ENCODE measurements around the gene TMEM147. TPM values are rescaled to one million over a fixed set of nuclear protein-coding genes. Genes with fewer than 3 reads are reported as not detected.

Gene TMEM147
- total RNA-seq, 1 experiment from 2014 or later = 225 TPM

- peaks cover under 1% of the 10 kb centered on the region; the same call in 1 of the 2 replicates for H3K36me3 ChIP-seq (replicated peaks; ENCODE audit: control insufficient read depth, insufficient read depth, low read length)
- H3K4me3 ChIP-seq (ENCODE audit: insufficient read depth, low read depth, low read length) = no peak overlapping the region
- H3K27me3 ChIP-seq (ENCODE audit: control insufficient read depth, insufficient read depth, low read length) = peaks cover 4% of the 10 kb centered on the region
- DNase-seq = peak; percentile 38
These were observed 32.4 kb upstream of the TMEM147 start for GRCh38 chr19:35512831-35513627.

DNA sequence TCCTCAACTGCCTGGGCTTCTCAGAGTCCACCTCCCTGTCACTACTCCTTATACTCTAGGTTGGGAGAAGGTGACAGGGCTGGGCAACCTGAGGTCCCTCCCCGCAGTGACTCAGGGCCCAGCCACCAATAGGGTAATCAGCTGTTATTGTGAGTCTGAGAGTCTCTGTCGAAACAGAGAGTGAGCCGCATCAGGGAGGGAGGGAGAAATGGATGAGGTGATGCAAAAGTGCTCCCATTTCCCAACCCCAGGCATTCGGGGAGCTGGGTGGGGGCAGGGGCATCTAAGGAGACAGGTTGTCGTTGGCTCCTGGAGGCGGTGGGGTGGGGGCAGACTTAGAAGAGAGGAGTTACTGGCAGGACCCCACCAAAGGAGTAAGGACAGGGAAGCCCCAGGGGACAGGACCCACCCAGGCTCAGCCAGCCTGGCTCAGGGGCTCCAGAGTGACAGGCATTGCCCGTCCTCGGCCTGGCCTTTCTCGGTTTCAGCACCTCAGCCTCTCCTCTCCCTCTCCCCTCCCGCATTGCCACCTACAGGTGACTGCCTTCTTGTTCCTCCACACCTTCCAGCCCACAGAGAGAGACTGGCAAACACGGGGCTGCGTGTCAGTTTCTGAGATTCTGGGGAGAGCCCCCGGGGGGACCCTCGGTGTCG, 31.7 kb upstream of the TMEM147 start, which contains the start of gene DMKN:
TSS of gene DMKN (minus strand) at position 22 of the 654 bp plus-strand sequence. CDS start 174 bp downstream, outside the sequence.
- no peaks in the 10 kb centered on the region for H3K36me3 ChIP-seq (replicated peaks; ENCODE audit: control insufficient read depth, insufficient read depth, low read length)
- peak; percentile 85 for DNase-seq
- H3K4me3 ChIP-seq (ENCODE audit: insufficient read depth, low read depth, low read length) = peak within 1 kb of the TSS; percentile 41
- H3K27me3 ChIP-seq (ENCODE audit: control insufficient read depth, insufficient read depth, low read length) = peaks cover 4% of the 10 kb centered on the region

DNA sequence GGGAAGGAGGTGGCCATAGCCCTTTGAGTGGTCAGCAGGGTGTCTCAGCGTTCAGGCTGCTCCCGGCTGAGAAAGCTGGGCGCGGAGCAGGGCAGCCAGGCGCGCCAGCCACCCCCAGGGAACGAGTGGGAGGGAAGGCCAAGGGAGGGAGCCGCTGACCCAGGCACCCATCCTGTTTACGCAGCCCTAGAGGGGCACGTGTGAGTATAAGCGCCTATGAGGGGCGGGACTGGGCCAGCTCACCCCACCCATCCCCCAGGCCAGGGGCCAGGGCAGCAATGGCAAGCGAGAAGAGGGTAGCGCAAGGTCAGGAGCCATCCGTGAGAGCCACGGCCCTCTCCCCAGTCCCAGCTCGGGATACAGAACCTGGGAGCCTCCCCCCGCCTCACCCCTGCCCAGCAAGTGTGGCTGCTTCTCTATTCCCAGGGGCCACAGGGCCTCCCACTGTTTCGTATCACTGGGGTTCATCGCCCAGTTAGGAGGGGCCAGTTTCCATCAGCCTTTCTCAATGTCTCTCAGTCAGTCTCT, 31.1 kb upstream of the TMEM147 start:
- DNase-seq = peak; percentile 87
- Histone ChIP-seq H3K36me3 (replicated peaks; ENCODE audit: control insufficient read depth, insufficient read depth, low read length) (no peaks in the 10 kb centered on the region), H3K27me3 (ENCODE audit: control insufficient read depth, insufficient read depth, low read length) (peaks cover 4% of the 10 kb centered on the region), H3K4me3 (ENCODE audit: insufficient read depth, low read depth, low read length) (peak overlapping the region; percentile 41)

DNA sequence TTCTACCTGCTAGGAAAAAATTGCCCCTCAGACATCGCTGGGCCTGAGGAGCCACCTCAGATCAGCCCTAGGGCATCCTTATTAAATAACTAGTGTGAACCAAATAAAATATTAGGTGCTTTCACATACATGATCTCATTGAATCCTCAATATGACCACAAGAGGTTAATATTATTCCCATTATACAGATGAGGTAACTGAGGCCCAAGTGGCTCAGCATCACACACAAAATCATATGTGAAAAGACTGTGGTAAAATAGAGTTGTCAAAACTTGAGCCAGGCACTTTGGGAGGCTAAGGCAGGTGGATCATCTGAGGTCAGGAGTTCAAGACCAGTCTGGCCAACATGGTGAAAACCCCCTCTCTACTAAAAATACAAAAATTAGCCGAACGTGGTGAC, 29.1 kb upstream of the TMEM147 start:
- H3K4me3 ChIP-seq (ENCODE audit: insufficient read depth, low read depth, low read length) = no peak overlapping the region
- H3K36me3 ChIP-seq (replicated peaks; ENCODE audit: control insufficient read depth, insufficient read depth, low read length) = no peaks in the 10 kb centered on the region
- DNase-seq = no peak

DNA sequence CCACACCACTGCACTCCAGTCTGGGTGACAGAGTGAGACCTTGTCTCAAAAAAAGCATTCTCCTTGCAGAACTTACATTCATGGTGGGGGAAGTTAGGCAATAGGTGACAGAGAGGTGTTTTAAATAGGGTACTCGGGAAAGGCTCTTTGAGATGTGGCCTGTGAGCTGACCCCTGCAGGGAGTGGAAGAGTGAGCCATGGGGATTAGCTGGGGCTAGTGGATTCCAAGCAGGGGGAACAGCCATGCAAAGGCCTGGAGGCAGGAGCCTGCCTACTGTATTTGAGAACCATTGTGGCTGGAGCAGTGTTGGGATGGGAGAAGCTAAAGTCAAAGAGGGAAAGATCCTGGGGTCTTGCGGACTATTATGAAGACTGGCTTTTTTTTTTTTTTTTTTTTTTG, 28.1 kb upstream of the TMEM147 start:
- no peak for DNase-seq
- Histone ChIP-seq H3K36me3 (replicated peaks; ENCODE audit: control insufficient read depth, insufficient read depth, low read length) (no peaks in the 10 kb centered on the region), H3K4me3 (ENCODE audit: insufficient read depth, low read depth, low read length) (no peak overlapping the region), H3K27me3 (ENCODE audit: control insufficient read depth, insufficient read depth, low read length) (peaks cover 4% of the 10 kb centered on the region)

More for the DNA sequence above, 29.1 kb upstream of the TMEM147 start:
- peaks cover 4% of the 10 kb centered on the region for H3K27me3 ChIP-seq (ENCODE audit: control insufficient read depth, insufficient read depth, low read length)

GRCh38 chr19:35518313-35518712, 27.1 kb upstream of the TMEM147 start:
- H3K36me3 ChIP-seq (replicated peaks; ENCODE audit: control insufficient read depth, insufficient read depth, low read length) = no peaks in the 10 kb centered on the region
- DNase-seq = no peak
- H3K27me3 ChIP-seq (ENCODE audit: control insufficient read depth, insufficient read depth, low read length) = peaks cover 2% of the 10 kb centered on the region; the same call in 1 of the 2 replicates
- H3K4me3 ChIP-seq (ENCODE audit: insufficient read depth, low read depth, low read length) = no peak overlapping the region

DNA sequence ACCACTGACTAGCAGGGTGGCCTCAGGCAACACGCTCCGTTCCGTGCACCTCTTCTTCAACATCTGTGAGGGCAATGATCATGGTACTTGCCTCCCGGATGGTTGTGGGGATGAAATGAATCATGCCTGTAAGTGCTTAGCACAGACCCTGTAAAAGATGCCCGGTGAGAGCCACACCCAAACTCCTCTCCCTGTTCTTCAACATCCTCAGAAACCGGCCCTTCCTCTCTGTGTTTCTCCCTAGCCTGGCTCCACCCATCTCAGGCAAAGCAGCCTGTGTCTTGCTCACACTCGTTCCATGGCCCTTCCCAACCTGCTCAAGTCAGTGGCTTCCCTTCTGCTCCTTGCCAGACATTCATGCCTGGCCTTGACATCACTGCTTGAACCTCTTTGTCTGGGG, 26.1 kb upstream of the TMEM147 start:
- Histone ChIP-seq H3K36me3 (replicated peaks; ENCODE audit: control insufficient read depth, insufficient read depth, low read length) (no peaks in the 10 kb centered on the region), H3K4me3 (ENCODE audit: insufficient read depth, low read depth, low read length) (no peak overlapping the region), H3K27me3 (ENCODE audit: control insufficient read depth, insufficient read depth, low read length) (peaks cover 2% of the 10 kb centered on the region; the same call in 1 of the 2 replicates)
- no peak for DNase-seq

DNA sequence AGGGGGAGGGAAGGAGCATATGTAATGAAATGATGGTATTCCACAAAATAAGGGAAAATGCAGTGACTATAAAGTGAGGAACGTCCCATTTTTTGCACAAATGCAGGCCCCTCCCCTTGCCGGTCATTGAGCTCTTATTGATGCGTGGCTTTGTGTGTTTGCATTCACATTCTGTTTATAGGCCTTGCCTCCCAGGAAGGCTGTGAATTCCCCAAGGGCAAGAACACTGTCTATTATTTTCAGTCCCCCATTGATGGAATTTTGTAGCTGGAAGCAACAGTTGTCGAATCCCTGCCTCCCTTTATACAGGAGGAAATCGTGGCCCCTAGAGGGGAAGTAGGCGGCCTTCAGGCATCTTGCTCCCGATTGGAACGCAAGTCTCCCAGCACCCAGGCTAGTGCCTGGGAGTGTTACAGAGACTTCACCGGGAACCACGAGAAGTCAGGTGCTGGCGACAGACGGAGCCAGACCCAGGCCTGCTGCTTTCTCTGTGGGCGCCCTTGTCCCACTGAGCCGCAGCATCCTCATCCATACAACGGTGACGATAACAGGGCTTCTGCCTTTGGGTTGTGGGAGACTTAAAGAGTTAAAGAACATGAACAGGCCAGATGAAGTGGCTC, 24.2 kb upstream of the TMEM147 start:
- H3K4me3 ChIP-seq (ENCODE audit: insufficient read depth, low read depth, low read length) = no peak overlapping the region
- H3K36me3 ChIP-seq (replicated peaks; ENCODE audit: control insufficient read depth, insufficient read depth, low read length) = no peaks in the 10 kb centered on the region
- peak; percentile 66 for DNase-seq
- peaks cover 4% of the 10 kb centered on the region; the same call in 1 of the 2 replicates for H3K27me3 ChIP-seq (ENCODE audit: control insufficient read depth, insufficient read depth, low read length)

DNA sequence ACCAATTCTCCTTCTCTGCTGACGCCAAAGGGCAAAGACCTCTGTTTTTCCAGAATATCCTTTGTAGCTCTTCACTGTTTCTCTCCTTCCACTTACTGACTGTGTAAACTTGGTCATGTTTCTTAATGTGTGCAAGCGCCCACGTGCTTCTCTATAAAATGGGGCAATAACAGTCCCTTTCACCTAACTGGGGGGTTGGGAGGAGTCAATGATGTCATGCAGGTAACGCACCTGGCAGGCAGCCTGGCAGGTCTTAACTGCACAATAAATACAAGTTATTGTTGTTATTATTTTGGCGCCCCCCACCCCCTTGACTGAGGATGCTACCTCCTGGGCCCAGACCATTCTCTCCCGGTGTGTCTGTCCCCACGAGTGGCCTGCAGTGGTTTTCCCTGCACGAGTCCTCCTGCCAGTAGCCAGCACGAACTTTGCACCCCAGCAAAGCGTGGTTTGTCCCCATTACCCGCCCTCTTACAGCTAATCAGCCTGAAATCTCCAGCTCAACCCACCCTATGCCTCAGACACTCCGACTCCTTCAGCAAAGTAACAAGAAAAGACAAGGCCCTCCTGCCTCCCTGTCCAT, 22.6 kb upstream of the TMEM147 start:
- Histone ChIP-seq H3K4me3 (ENCODE audit: insufficient read depth, low read depth, low read length) (no peak overlapping the region), H3K27me3 (ENCODE audit: control insufficient read depth, insufficient read depth, low read length) (peaks cover 4% of the 10 kb centered on the region; the same call in 1 of the 2 replicates), H3K36me3 (replicated peaks; ENCODE audit: control insufficient read depth, insufficient read depth, low read length) (no peaks in the 10 kb centered on the region)
- DNase-seq = no peak

DNA sequence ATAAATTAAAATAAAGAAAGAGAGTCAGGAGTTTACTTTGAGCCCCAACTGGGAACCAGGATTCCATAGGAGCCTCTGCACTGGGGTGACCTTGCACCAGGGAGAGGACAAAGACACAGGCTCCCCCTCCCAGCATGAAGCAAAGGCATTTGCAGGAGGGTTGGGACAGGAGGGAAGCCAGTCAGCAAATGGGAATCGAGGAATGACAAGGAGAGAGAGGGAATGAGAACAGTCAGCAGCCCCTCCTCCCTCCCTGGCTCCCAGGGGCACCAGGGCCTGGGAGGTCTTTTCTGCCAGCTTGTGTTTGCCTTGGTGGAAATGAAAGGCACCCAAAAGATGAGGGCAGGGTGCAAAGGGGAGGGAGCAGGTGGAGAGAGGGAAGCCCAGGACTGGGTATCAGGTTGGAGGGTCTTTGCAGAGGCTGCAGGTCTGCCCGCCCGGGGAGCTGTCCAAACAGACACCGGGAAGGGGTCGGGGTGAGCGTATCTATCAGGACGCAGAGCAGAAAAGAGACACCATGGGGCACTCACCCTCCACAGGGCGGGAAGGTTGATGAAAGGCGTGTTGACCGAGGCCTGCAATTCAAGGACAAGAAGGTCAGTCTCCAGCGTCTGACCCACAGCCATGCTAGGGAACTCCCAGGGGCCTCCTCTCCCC, 21.1 kb upstream of the TMEM147 start:
- Histone ChIP-seq H3K27me3 (ENCODE audit: control insufficient read depth, insufficient read depth, low read length) (peaks cover 4% of the 10 kb centered on the region), H3K4me3 (ENCODE audit: insufficient read depth, low read depth, low read length) (peak overlapping the region; percentile 19), H3K36me3 (replicated peaks; ENCODE audit: control insufficient read depth, insufficient read depth, low read length) (no peaks in the 10 kb centered on the region)
- DNase-seq = peak; percentile 84

- no peak for DNase-seq
- Histone ChIP-seq H3K27me3 (ENCODE audit: control insufficient read depth, insufficient read depth, low read length) (peaks cover 4% of the 10 kb centered on the region), H3K36me3 (replicated peaks; ENCODE audit: control insufficient read depth, insufficient read depth, low read length) (no peaks in the 10 kb centered on the region), H3K4me3 (ENCODE audit: insufficient read depth, low read depth, low read length) (no peak overlapping the region)
These were observed 19.6 kb upstream of the TMEM147 start for GRCh38 chr19:35525873-35526272.

DNA sequence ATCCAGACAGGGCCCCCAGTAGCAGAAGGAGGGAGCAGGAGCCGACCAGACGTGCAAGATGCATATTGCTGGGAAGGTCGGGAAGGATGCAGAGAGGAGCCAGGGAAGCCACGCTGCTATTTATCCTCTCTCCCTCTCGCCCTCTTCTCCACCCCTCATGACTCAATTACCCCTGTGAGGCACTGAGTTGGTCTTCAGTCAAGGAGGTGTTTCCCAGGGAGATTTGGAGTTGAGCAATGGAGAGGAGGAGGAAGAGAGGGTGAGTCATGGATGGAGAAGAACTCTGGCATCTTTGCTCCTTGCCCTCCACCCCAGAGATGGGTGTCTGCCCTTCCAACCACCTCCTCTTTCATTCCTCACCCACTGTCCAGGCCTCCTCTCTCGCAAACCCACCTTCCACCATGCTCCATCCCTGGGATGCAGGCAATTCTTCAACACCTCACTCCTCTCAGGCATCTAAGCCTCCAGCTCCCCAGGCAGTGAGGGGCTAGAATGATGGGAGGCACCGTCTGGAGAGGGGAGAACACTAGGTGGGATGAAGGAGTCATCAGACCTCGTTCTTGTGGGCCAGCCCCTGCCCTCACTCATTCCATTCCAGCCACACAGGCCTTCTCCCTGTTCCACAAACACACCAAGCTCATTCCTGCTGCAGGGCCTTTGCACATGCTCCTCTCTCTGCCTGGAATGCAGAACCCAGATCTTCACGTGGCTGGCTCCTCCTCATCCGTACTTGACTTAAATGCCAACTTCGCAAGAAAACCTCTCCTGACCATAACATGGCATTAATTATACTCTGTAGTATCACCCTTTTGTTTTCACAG, 17.0 kb upstream of the TMEM147 start, which contains the start of gene SBSN:
TSS of gene SBSN (minus strand) at position 94 of the 821 bp plus-strand sequence. CDS start at position 64, 30 bp downstream.
- Histone ChIP-seq H3K27me3 (ENCODE audit: control insufficient read depth, insufficient read depth, low read length) (peaks cover 6% of the 10 kb centered on the region), H3K4me3 (ENCODE audit: insufficient read depth, low read depth, low read length) (no peak within 1 kb of the TSS), H3K36me3 (replicated peaks; ENCODE audit: control insufficient read depth, insufficient read depth, low read length) (no peaks in the 10 kb centered on the region)
- no peak for DNase-seq

All from H7 (cell line).